Hepatocyte (in vitro differentiated cells): ENCODE data around the gene SLC39A11. TPM values are rescaled to one million over a fixed set of nuclear protein-coding genes. Genes with fewer than 3 reads are reported as not detected.

Experiments
- DNase-seq: peaks from one replicate; pipeline ENCODE4 v3.0.0-alpha.2; 2016; ENCODE audit warnings: low spot score
- H2AFZ ChIP-seq: fragments of 200-600 bp; sonication (generic); 2 replicates; pipeline ENCODE4 v1.6.0; 2016; ENCODE audit warnings: antibody characterized with exemption, mild to moderate bottlenecking
- H3K27ac ChIP-seq: fragments of 200-600 bp; sonication (generic); 2 replicates; pipeline ENCODE4 v1.5.1; 2016; ENCODE audit warnings: mild to moderate bottlenecking
- H3K27me3 ChIP-seq: fragments of 200-600 bp; sonication (generic); 2 replicates; pipeline ENCODE4 v1.6.1; 2016
- H3K36me3 ChIP-seq: fragments of 200-600 bp; sonication (generic); replicated peaks from 2 replicates; pipeline ENCODE4 v1.5.1; 2016; ENCODE audit warnings: low read depth; ENCODE audit not compliant: insufficient read depth
- H3K4me1 ChIP-seq: fragments of 200-600 bp; sonication (generic); 2 replicates; pipeline ENCODE4 v1.5.1; 2016; ENCODE audit warnings: mild to moderate bottlenecking, moderate library complexity; ENCODE audit not compliant: insufficient read depth
- H3K4me2 ChIP-seq: fragments of 200-600 bp; sonication (generic); 2 replicates; pipeline ENCODE4 v1.6.0; 2016
- H3K4me3 ChIP-seq: fragments of 200-600 bp; sonication (generic); 2 replicates; pipeline ENCODE4 v1.5.1; 2016; ENCODE audit warnings: mild to moderate bottlenecking
- H3K79me2 ChIP-seq: fragments of 200-600 bp; sonication (generic); 2 replicates; pipeline ENCODE4 v1.6.0; 2017; ENCODE audit warnings: mild to moderate bottlenecking
- H3K9me2 ChIP-seq: fragments of 200-600 bp; sonication (generic); replicated peaks from 2 replicates; pipeline ENCODE4 v1.6.0; 2017; ENCODE audit warnings: mild to moderate bottlenecking; ENCODE audit not compliant: insufficient read depth
- H3K9me3 ChIP-seq: fragments of 200-600 bp; sonication (generic); 2 replicates; pipeline ENCODE4 v1.5.1; 2016; ENCODE audit warnings: low read depth, mild to moderate bottlenecking
- H4K20me1 ChIP-seq: fragments of 200-600 bp; sonication (generic); 2 replicates; pipeline ENCODE4 v1.6.0; 2016; ENCODE audit warnings: mild to moderate bottlenecking; ENCODE audit not compliant: insufficient read depth, poor library complexity, severe bottlenecking
- CTCF ChIP-seq: fragments of 200-600 bp; sonication (generic); IDR thresholded peaks from 2 replicates; pipeline ENCODE4 v1.5.1; 2016; ENCODE audit warnings: antibody characterized with exemption, mild to moderate bottlenecking; ENCODE audit not compliant: poor library complexity
- EZH2 ChIP-seq: fragments of 200-600 bp; sonication (generic); IDR thresholded peaks from 2 replicates; pipeline ENCODE4 v1.6.1; 2016; ENCODE audit warnings: antibody characterized with exemption, mild to moderate bottlenecking, borderline replicate concordance
- EZH2phosphoT487 ChIP-seq: fragments of 200-600 bp; sonication (generic); IDR thresholded peaks from one replicate; pipeline ENCODE4 v1.6.1; 2018; ENCODE audit warnings: antibody characterized with exemption, mild to moderate bottlenecking, low read depth, moderate library complexity; ENCODE audit not compliant: unreplicated experiment, severe bottlenecking
- WGBS: methylation state at CpG from one replicate; pipeline ENCODE4 v1.1.6; 2016; ENCODE audit warnings: low lambda C conversion rate; ENCODE audit errors: missing lambda C conversion rate; 5-methylcytosine and 5-hydroxymethylcytosine counted together
- polyA plus RNA-seq: library from polyadenylated mRNA; unstranded; fragments of >200 nt; fragmentation: Nextera tagmentation; extraction: Ambion mirVana; gene quantifications from 2 replicates; pipeline ENCODE4 v1.2.1, GENCODE V29; 2016
- total RNA-seq: library from RNA; depleted of rRNA; stranded (reverse); fragments of >200 nt; gene quantifications from 2 replicates; pipeline ENCODE4 v1.2.3, GENCODE V29; 2014

Gene SLC39A11
- total and polyA plus RNA-seq, 2 experiments from 2014 or later, result 37.7 to 39.1 TPM

GRCh38 chr17:72946696-72947095 lies 145.8 kb downstream of the SLC39A11 start:
- H3K27ac ChIP-seq, result no peak overlapping the region
- H3K79me2 ChIP-seq, result no peaks in the 10 kb centered on the region
- H3K36me3 ChIP-seq, result no peaks in the 10 kb centered on the region
- H3K9me3 ChIP-seq, result no peaks in the 10 kb centered on the region
- H3K27me3 ChIP-seq, result no peaks in the 10 kb centered on the region
- WGBS, result 74% methylated on average over 5 of the region's 5 CpGs
- no peak overlapping the region for H2AFZ ChIP-seq
- H3K4me2 ChIP-seq, result no peak overlapping the region
- TF ChIP-seq CTCF, result no peak
- H3K9me2 ChIP-seq, result no peaks in the 10 kb centered on the region
- no peak for DNase-seq
- no peaks in the 10 kb centered on the region for H3K4me1 ChIP-seq
- H4K20me1 ChIP-seq, result no peaks in the 10 kb centered on the region
- no peak overlapping the region for H3K4me3 ChIP-seq

- no peak overlapping the region for H3K4me3 ChIP-seq
- no peak for TF ChIP-seq CTCF
- no peak for TF ChIP-seq EZH2phosphoT487
- TF ChIP-seq EZH2, result no peak
- no peaks in the 10 kb centered on the region for H4K20me1 ChIP-seq
- WGBS, result 87% methylated on average over 3 of the region's 3 CpGs
- no peaks in the 10 kb centered on the region for H3K27me3 ChIP-seq
- no peak overlapping the region for H2AFZ ChIP-seq
- no peak overlapping the region for H3K27ac ChIP-seq
- no peaks in the 10 kb centered on the region for H3K4me1 ChIP-seq
- no peaks in the 10 kb centered on the region for H3K36me3 ChIP-seq
- H3K79me2 ChIP-seq, result no peaks in the 10 kb centered on the region
- DNase-seq, result no peak
- no peaks in the 10 kb centered on the region for H3K9me2 ChIP-seq
- H3K4me2 ChIP-seq, result no peak overlapping the region
- no peaks in the 10 kb centered on the region for H3K9me3 ChIP-seq
Measured at GRCh38 chr17:72946156-72946555, 146.3 kb downstream of the SLC39A11 start.

- H3K36me3 ChIP-seq, result no peaks in the 10 kb centered on the region
- DNase-seq, result no peak
- no peak overlapping the region for H3K4me2 ChIP-seq
- H3K9me2 ChIP-seq, result no peaks in the 10 kb centered on the region
- no peak overlapping the region for H3K4me3 ChIP-seq
- H3K4me1 ChIP-seq, result no peaks in the 10 kb centered on the region
- WGBS, result 89% methylated on average over 6 of the region's 6 CpGs
- no peaks in the 10 kb centered on the region for H3K79me2 ChIP-seq
- TF ChIP-seq EZH2phosphoT487 (no peak), EZH2 (no peak), CTCF (no peak)
- no peaks in the 10 kb centered on the region for H3K9me3 ChIP-seq
- no peaks in the 10 kb centered on the region for H3K27me3 ChIP-seq
- no peak overlapping the region for H2AFZ ChIP-seq
- no peaks in the 10 kb centered on the region for H4K20me1 ChIP-seq
- no peak overlapping the region for H3K27ac ChIP-seq
Measured at GRCh38 chr17:72945473-72945872, 147.0 kb downstream of the SLC39A11 start.
